ENCODE data around the gene LRRC15. TPM values are rescaled to one million over a fixed set of nuclear protein-coding genes. Genes with fewer than 3 reads are reported as not detected.

LRRC15 gene
- total and polyA plus RNA-seq, 2 experiments from 2014 or later, result 0.05 to 0.14 TPM

GRCh38 chr3:194386648-194387047, 17.1 kb upstream of the LRRC15 start (continued):
- TF ChIP-seq REST (IDR thresholded peaks at IDR 0.05; ENCODE audit: unreplicated experiment), result no peak
- no peak for TF ChIP-seq CREB1 (CRISPR knock-in tag; IDR thresholded peaks at IDR 0.05; ENCODE audit: low read depth)
- no peak for TF ChIP-seq ZNF114 (CRISPR knock-in tag; IDR thresholded peaks at IDR 0.05)

GRCh38 chr3:194386066-194386465, 16.5 kb upstream of the LRRC15 start:
- H3K4me1 Mint-ChIP-seq, result peaks cover 21% of the 10 kb centered on the region
- H3K4me1 ChIP-seq (ENCODE audit: insufficient read depth), result peaks cover 4% of the 10 kb centered on the region; the same call in 1 of the 2 replicates
- ATAC-seq, result no peak
- no peaks in the 10 kb centered on the region for H3K36me3 Mint-ChIP-seq (ENCODE audit: low read depth)
- no peak for DNase-seq (ENCODE audit: low spot score)
- no peaks in the 10 kb centered on the region for H3K36me3 ChIP-seq (ENCODE audit: insufficient read depth)
- H2AFZ ChIP-seq, result peak overlapping the region; percentile 81; the same call in 1 of the 2 replicates
- H4K20me1 ChIP-seq (replicated peaks; ENCODE audit: insufficient read depth), result no peaks in the 10 kb centered on the region
- no peaks in the 10 kb centered on the region for H3F3A ChIP-seq (replicated peaks; ENCODE audit: low read depth)
- TF ChIP-seq NANOG (IDR thresholded peaks at IDR 0.05; ENCODE audit: borderline replicate concordance) (no peak), CTCF (conservative IDR thresholded peaks at IDR 0.05; ENCODE audit: low read depth in 2 of 2) (no peak), CREB1 (CRISPR knock-in tag; IDR thresholded peaks at IDR 0.05; ENCODE audit: low read depth) (no peak), STAT1 (IDR thresholded peaks at IDR 0.05; ENCODE audit: unreplicated experiment) (no peak), REST (IDR thresholded peaks at IDR 0.05; ENCODE audit: unreplicated experiment) (no peak), EZH2phosphoT487 (IDR thresholded peaks at IDR 0.05; ENCODE audit: unreplicated experiment) (no peak), JUNB (IDR thresholded peaks at IDR 0.05; ENCODE audit: unreplicated experiment) (no peak), POLR2AphosphoS5 (IDR thresholded peaks at IDR 0.05; ENCODE audit: low read depth) (no peak), ZNF114 (CRISPR knock-in tag; IDR thresholded peaks at IDR 0.05) (no peak)
- TF ChIP-seq, protein P1, sequence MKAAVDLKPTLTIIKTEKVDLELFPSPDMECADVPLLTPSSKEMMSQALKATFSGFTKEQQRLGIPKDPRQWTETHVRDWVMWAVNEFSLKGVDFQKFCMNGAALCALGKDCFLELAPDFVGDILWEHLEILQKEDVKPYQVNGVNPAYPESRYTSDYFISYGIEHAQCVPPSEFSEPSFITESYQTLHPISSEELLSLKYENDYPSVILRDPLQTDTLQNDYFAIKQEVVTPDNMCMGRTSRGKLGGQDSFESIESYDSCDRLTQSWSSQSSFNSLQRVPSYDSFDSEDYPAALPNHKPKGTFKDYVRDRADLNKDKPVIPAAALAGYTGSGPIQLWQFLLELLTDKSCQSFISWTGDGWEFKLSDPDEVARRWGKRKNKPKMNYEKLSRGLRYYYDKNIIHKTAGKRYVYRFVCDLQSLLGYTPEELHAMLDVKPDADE (IDR thresholded peaks at IDR 0.05), result no peak
- H3K4me2 ChIP-seq, result no peak overlapping the region
- no peak overlapping the region for H3K27ac Mint-ChIP-seq
- H3K27ac ChIP-seq (ENCODE audit: low read depth), result no peak overlapping the region
- H3K9me2 ChIP-seq (ENCODE audit: insufficient read depth), result no peaks in the 10 kb centered on the region
- H3K27me3 ChIP-seq (ENCODE audit: insufficient read depth), result no peaks in the 10 kb centered on the region
- no peak overlapping the region for H3K4me3 Mint-ChIP-seq
- no peaks in the 10 kb centered on the region for H3K79me2 ChIP-seq (replicated peaks; ENCODE audit: insufficient read depth)
- H3K9me3 Mint-ChIP-seq, result peaks cover 7% of the 10 kb centered on the region; the same call in 2 of the 3 replicates
- H3K4me3 ChIP-seq, result no peak overlapping the region
- H3K27me3 Mint-ChIP-seq (ENCODE audit: insufficient read depth, low read depth, poor library complexity), result peaks cover 8% of the 10 kb centered on the region
